ENCODE results near the gene ATP2A3.

ATP2A3 gene

DNA sequence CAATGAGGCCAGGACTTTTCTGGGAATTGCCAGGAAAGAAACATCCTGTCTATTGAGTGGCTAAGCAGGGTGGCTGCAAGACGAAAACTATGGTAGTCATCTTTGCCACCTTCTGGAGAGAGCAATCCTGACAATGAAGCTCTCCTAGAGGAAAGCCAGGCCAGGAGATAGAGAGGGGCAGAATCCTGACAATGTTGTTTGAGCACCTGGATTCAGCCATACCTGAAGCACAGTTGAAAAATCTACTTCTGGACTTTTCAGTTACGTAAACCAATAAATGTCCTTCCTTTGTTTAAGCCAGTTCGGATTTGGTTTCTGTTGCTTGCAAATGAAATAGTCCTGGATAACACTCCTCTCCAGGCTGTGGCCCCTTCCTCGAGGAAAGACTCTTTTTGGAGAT lies 57.4 kb downstream of the ATP2A3 start:
- no peak for DNase-seq

DNA sequence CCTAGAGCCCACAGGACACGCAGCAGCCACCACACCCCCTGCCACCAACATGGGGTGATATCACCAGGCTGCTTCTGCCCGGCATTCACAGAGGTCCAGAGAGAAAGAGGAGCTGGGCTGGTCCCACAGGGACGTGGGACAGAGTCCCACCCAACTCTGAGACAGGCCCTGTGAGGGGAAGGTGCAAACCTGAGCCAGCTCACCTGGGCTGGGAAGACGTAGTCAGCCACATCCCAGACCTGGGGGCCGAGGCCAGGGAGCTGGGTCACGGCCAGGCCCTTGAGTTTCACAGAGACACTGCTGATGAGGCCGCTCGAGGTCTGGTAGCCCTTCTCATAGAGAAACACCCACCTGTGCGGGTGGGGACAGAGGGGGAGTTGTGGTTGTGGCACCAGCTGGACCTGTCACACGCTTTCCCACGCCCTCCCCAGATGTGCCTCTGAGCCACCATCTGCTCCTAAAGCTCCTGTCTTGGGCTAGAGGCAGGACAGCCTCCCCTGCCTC lies 59.2 kb downstream of the ATP2A3 start:
- no peak for DNase-seq

DNA sequence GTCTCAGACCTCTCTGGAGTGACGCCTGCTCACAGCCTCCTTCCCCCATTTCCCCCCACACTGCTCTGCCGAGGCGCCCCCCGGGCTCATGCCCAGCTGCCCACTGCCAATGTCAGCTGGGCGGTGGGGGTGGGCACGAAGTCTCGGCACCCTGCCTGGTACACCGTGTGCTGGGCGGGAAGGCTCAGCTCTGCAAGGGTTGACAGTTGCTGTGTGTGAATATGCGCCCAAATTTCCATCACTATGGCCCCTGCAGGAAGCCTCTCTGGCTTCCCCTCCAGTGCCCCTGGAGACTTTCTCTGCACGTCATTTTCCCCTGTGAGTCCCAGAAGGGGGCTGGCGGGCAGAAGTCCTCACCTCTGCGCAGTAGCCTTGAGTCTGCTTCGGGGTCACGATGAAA lies 59.7 kb downstream of the ATP2A3 start:
- no peak for DNase-seq

DNA sequence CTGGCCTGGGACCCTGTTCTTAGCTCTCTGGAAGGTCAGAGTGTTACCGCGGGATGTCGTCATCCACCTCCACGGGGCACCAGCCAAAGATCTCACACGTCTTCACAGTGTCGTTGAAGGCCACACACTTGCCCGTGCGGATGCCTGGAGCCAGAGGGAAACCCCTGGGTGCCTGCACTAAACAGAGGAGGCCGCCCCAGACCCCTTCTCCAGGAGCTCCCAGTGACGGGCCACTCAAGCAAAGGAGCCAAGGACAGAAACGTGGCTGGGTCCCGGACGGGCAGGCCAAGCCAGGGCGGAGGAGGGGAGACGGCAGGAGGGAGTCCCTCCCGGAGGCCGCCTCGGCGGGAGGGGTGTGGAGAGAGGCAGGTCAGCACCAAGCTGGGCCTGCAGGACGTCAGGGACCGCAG lies 60.4 kb downstream of the ATP2A3 start:
- no peak for DNase-seq

DNA sequence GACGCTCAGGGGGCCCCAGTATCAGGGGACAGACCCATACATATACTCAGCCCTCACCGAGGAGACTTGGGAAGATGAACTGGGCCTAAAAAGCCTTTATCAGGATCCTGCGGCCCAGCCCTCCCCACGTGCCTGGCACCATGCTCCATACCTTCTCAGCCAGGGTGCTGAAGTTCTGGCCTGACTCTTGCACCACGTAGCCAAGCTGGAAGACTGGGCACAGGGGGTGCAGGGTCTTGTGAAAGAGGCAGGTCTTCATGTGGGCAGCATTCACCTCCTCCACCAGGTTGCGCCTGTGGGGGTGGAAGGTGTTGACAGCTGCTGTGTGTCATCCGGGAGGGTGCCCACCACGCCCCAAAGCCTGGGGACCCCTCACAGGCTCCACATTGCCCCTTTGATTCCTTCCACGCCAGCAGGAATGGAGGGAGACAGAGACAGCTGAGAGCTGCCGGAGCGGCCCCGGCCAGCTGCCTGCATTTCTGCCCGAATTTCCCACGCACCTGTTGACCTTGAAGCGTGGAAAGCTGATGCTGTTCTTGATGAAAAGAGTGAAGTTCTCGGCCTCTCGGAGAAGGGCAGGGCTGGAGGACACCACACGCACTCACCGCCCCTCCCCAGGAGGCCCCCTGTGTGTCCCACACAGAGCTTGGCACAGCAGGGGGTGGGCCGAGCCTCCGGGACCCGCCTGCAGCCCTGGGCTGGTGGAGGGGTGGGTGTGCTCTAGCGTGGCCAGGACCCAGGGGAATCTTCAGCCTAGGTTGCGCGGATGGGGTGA lies 61.0 kb downstream of the ATP2A3 start:
- no peak for DNase-seq

DNA sequence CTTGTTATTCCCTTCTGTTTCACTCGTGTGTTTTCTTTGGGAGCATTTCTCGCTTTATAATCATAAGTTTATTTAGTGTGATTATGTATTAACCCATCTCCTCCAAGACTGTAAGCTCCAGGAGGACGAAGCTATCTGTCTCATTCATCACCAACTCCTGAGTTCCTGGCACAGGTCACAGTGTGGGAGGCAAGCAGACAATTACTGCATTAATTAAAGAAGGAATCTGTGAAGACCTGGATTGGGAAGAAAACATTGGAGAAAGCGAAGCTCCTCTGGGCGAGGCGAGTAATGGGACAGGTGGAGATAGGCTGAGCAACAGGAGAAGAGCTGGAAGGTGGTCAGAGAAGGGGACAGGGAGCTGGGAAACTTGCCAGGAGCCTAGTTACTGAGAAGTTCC lies 63.6 kb downstream of the ATP2A3 start:
- no peak for DNase-seq

DNA sequence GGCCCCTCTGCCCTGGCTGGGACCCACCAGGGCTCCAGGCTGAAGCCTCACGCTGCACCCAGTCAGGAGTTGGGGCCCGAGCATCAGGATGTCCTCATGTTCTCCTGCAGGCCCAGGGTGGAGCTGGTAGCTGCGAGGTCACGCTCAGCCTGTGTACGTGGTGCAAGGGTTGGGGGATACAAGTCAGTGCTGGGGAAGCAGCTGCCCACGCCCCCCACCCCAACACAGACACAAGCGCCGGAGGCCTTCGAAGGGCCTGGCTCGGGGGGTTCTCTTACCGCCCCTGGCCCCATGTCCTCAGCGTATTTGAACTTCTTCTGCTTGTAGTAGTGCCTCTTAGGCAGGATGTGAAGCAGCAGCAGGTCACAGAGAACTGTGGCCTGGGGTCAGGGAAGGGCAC lies 66.5 kb downstream of the ATP2A3 start:
- DNase-seq = no peak

DNA sequence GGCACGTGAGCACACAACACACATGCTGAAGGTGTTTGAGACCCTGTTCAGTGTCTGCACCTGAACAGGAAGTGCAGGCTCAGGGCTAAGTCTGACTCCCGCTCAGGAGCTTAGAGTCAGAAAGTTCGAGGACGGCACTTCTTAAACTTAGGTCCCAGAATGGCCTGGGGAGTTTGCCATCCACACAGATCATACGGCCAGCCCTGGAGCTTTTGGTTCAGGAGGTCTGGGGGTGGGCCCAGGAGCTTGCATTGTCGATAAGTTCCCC lies 67.3 kb downstream of the ATP2A3 start:
- no peak for DNase-seq

DNA sequence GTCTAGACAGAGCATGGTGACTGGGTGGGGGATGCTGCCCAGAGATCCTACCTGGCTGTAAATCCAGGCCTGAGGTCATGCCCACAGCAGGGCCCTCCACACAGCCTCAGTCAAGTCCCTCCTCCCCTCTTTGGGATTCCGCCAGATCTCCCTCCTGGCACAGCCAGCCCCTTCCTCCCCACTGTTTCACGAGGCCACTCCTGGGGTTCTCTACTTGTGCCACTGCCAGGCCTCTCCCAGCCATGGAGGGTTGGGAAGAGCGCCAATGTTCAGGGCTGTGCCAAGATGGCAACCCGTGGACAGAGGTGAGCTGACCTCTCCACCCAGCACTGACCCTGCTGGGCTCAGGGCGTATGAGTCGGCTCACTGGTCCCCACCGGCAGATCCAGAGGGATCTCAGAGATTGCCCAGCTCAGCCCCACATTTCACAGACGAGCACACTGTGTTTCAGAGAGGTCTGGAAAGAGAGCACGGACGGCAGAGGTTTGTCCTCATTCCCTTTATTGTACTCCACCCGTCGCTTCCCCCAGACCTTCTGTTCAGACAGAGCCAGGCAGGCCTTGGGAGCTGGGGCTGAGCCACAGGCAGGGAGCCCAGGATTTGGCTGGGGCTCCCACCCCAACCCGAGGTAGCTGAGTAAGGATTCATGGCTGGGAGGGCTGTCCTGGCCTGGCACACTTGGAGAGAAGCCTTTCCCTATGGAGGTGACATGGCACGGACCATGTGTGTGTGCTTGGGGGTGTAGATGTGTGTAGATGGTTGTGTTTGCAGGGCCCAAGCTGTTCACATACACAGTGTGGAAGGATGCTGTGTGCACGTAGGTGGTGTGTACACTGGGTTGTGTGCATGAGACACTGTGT lies 67.9 kb downstream of the ATP2A3 start:
- no peak for DNase-seq

DNA sequence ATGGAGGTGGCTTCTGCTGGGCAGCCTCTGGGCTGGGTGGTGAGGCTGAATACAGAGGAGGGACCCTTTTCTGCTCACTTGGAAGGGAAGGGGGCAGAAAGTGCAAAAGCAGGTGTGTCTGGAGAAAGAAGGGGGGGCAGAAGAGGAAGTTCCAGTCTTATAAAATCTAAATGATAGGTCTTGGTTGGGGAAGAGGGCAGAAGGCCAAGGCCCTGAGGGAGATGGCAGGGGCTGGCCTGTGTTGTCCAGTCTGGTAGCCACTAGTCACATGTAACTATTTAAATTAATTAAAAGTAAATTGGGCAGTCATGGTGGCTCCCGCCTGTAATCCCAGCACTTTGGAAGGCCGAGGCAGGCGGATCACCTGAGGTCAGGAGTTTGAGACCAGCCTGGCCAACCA lies 68.9 kb downstream of the ATP2A3 start:
- no peak for DNase-seq

DNA sequence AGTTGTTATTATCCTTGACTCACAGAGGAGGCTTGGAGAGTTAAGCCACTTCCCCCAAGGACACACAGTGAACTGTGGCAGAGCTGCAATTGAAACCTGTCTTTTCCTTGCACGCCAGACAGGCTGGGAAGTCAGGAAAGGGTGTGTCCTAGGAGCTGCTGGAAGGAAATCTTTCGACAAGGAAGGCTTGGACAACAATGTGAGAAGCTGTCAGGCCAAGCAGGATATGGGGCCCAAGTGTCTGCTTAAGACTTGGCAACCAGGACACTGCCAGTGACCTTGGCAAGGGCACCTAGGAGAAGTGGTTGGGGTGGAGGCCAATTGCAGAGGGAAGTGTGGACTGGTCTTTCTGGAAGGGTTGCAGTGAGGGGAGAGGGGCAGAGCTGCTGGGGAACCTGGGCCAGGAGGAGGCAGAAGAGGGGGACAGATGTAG lies 69.3 kb downstream of the ATP2A3 start:
- no peak for DNase-seq

DNA sequence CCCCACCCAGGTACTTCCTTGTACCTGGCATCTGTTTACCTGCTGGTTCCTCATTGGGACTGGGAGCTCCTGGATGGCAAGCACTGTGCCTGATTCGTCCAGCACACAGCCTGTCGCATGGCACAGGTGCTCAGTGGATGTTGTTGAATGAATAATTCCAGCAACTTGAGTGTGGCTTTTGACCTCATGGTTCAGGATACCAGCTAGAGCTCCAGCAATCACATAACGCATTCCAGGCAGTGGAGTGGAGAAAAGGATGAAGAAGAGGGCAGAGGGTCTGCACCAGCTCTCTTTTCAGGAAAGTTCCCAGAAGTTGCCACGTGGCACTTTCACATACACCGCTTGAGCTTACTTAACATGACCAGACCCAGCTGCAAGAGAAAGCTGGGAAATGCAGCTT lies 70.0 kb downstream of the ATP2A3 start:
- no peak for DNase-seq

DNA sequence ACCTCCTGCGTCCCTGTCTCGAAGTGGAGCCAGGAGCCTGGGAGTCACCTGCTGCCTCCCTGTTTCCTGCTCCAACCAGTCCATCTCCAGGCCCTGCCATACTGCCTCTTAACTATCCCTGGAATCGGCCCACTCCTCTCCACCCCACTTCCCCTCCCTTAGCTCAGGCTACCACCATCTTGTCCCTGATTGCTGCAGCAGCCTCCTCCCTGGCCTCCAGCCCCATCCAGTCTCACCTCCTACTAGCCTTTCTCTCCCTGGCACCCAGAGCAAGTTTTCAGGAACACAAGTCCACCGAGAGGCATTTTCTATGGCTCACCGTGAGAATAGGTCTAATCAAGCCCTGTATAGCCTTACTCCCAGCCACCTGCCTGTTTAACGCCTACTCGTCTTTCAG lies 70.5 kb downstream of the ATP2A3 start:
- DNase-seq = no peak

DNA sequence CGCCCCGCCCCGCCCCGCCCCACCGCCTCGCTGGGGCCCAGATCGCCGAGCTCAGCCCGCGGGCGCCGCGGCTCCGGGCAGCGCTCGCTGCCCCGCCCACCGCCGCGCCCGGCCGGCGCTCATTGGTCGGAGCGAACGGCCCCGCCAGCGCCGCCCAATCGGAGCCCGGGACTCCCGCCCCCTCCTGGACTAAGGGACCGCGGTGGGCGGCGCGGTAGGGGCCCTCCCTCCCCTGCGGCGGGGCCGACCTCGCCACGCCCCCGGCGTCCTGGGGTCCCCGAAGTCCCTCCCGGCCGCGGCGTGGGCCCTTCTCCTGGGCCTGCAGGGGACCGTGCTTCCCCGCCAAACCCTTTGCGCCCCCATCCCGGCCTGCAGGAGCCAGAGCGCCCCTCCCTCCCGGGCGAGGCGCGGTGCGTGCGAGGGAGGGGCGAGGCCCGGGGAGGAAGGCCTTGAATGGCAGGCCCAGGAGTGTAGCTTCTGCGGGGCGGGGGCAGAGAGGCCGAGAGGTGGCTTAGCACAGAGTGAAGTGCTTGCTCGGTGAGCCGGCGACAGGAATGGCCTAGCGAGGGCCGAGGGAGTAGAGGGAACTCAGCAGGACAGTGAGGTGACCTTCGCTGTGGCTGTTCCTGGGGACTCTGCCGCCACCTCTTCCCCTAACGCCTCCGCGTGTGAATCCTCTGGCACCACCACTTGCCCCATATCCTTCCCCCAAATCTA lies 71.1 kb downstream of the ATP2A3 start, which contains the start of gene CAMKK1:
Gene CAMKK1, minus strand, starts transcription at position 51 of the 717 bp plus-strand sequence. CDS start 7,366 bp downstream, outside the sequence.
- peak; percentile 96 for DNase-seq

DNA sequence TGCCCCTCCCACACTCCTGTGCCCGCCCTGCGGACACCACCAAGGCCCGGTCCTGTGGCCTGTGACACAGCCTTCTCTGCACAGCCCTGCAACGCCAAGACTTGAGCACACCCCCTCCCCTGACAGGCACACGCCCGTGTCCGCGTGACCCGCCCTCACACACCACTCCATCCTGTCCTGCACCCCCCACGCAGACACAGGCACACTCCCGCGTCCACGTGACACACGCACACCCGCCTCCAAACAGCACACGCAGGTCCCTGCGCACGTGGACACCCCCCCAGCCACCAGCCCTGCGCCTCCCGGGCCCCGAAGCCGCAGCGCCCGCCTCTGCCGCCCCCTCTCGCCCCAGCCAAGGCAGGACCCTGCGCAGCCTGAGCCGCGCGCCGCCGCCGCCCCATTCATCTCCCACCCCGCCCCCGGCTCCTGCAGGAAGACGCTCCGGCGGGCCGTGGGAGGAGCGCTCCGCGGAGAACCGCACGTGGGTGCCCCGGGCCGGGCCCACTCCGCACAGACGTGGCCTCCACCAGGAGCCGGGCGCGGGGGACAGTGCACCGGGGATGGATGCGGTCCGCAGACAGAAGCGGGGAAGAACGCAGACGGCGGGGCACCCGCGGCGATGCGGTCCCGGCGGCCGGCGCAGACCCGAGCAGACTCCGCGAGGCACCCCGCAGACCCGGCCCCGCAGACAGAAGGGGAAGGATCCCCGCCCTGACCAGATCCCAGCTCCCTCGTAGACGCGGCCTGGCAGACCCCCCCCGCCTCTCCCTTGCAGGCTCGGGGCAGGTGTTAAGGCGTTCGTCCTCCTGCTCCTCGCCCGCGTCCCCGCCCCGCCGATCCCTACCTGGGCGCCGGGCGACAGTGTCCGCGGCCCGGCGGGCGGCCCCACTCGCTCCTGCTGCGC lies 71.9 kb downstream of the ATP2A3 start:
- DNase-seq = peak; percentile 89

DNA sequence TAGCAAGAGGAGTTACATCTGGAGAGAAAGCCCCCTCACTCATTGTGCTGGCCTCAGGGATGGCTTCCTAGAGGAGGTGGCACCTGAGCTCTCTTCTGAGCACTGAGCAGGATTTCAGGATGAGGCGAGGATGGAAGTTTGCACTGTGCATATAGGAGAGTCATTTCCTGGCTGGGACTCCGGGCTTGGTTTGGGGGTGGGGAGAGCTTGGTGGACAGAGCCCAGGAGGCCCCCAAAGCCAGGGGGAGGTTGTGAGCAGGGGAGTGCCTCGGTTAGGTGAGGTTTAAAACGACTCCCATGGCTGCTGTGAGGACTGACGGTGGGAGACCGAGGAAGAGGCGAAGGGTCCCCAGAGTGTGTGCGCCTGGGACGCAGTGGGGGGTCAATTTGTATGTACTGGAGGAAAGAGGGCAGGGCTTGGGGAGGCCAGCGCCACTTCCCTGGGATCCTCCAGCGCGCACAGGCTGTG lies 72.6 kb downstream of the ATP2A3 start:
- no peak for DNase-seq

DNA sequence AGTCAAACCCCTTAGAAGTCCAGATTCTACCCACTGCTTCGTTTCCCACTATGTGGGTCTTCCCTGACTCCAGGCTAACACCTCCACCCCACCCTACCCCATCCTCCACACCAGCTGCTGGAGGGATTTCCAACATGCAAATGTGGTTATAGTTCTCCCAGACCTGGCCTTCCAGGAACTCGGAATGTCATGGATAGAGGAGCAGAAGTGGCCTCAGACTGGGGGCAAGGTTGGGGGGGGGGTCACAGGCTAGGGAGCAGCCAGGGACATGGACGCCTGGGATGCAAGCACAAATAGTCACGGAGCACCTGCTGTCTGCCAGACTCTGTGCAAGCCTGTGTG lies 73.4 kb downstream of the ATP2A3 start:
- DNase-seq = no peak

DNA sequence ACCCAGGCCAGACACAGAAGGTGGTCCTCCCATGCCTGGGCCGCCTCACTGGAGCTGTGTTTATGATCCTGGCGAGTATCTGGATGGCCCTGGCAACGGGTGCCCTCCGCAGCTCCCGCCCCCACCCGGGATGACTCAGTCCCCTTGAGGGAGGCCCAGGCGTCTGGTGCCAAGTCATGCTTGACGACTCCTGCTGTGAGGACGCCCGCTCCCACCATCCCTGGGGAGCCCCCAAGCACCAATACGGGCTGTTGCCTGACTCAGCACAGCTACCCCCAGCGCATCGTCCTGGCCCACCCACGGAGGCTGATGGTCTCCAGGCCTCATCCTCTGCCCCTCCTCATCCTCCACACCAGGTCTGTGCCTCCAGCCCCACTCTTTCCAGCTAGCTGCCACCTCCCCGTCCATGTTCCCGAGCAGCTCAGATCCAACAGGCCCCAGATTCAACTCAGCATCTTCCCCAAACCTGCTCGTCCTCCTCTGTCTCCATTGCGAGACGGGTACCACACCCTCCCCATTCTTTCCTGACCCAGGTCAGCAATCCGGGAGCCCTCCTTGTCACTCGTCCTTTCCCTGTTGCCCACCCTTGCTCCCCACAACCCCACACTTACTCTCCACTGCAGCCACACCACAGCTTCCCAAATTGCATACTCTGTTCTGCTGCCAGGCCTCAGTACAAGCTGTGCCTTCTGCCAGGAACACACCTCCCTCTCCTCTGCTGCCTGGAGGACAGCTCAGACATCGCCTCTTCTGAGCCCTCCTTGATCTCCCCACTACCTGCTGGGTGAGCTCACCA lies 74.0 kb downstream of the ATP2A3 start:
- DNase-seq = peak; percentile 94

DNA sequence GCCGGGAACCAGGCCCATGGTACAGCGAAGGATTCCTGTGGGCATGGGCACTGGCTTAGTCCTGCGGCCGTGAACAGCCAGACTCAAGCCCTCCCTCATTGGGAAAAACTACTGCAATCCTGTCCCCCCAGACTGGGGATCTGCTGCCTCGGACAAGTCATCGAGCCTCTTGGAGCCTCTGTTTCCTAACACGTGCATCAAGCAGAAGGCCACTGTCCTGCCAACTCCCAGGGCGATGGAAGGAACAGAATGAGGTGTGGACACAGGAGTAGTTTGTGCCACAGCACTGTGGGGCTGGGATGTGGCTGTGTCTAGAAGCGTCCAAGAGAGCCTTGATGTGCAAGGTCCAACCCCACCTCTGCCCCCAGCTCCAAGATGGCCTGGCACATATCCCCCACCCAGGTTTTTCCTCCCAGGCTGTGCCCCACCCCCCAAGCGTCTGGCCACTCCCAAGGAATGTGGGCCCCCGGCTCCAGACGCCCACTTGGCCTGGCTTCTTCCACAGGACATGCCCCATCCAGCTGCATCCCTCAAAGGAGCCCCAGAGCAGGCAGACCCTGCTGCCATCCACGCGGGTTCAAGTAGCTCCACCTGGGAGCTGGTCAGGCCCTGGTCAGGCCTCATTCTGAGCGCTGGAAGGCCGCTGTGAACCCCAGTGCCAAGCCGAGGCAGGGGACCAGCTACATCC lies 74.8 kb downstream of the ATP2A3 start:
- DNase-seq = no peak

DNA sequence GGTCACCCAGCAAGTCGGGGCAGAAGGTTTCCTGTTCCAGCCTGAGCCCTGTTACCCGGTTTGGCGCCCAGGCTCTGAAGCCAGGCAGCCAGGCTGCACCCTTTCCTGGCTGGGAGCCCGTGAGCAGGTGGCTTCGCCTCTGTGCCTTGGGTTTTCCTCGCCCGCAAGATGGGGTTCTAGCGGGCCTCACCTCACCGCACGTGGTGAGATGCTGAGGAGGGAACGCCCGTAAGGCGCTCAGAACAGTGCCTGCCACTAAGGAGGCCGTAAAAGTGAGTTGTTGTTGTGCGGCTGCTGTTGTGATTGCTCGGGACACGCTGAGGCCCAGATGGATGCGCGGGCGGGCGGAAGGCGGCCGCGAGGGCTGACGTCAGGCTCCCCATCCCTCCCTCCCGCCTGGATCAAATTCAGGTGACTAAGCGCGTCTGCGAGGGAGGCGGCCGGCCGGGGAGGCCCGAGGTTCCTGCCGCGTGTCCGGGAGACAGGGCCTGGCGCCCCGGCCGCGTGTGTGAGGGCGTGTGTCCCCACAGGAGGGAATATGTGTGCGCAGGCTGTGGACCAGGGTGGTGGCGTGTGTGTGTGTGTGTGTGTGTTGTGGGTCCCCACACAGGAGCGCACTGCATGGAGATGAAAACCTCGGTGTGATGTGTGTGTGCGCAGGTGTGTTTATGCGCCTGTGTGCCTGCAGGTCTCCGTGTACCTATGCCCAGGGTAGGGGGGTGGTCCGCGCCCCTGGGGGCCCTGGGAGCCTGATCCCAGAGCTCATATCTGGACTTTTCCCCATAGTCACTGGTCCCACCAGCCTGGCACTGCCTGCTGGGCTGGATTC lies 75.7 kb downstream of the ATP2A3 start:
- peak; percentile 96 for DNase-seq
